CD4-positive, alpha-beta T cell treated with Interleukin-21 for 1 hour (primary cell): Measurements from ENCODE around the gene ZNF77.
A peak's percentile ranks its signal among the peaks of the same experiment; 100 is the strongest.
"Not testable (repeated sequence)": the region's sequence is repeated elsewhere in the genome, so short reads cannot be mapped to it uniquely, and the experiment has no call there.

ENCODE experiments used
- DNase-seq: peaks from one replicate; pipeline ENCODE4 v3.0.0-alpha.2; 2020

The ZNF77 gene

GRCh38 chr19:2969104-2969504, 24.3 kb upstream of the ZNF77 start:
- DNase-seq = no peak

GRCh38 chr19:2967972-2968371, 23.2 kb upstream of the ZNF77 start:
- no peak for DNase-seq

- DNase-seq = no peak
These were observed 20.1 kb upstream of the ZNF77 start for GRCh38 chr19:2964874-2965273.

- DNase-seq = not testable (repeated sequence)
These were observed 18.9 kb upstream of the ZNF77 start for GRCh38 chr19:2963631-2964030.

GRCh38 chr19:2963122-2963521, 18.4 kb upstream of the ZNF77 start:
- no peak for DNase-seq

GRCh38 chr19:2962018-2962670, 17.4 kb upstream of the ZNF77 start:
- peak; percentile 86 for DNase-seq

GRCh38 chr19:2960120-2960519, 15.3 kb upstream of the ZNF77 start:
- DNase-seq = no peak

- no peak for DNase-seq
These were observed 12.4 kb upstream of the ZNF77 start for GRCh38 chr19:2957160-2957559.

- DNase-seq = no peak
These were observed 8.2 kb upstream of the ZNF77 start for GRCh38 chr19:2952953-2953481.

GRCh38 chr19:2950286-2951124, 5.7 kb upstream of the ZNF77 start:
- DNase-seq = peak; percentile 100

- no peak for DNase-seq
These were observed 5.1 kb upstream of the ZNF77 start for GRCh38 chr19:2949939-2950285.

GRCh38 chr19:2945575-2946184, 909 bp upstream of the ZNF77 start:
- DNase-seq = no peak

- no peak for DNase-seq
These were observed 382 bp downstream of the ZNF77 start for GRCh38 chr19:2944403-2944774.

GRCh38 chr19:2942928-2943640, 1.7 kb downstream of the ZNF77 start:
- no peak for DNase-seq

GRCh38 chr19:2935863-2936262, 8.9 kb downstream of the ZNF77 start:
- not testable (repeated sequence) for DNase-seq

GRCh38 chr19:2933490-2933910, 11.3 kb downstream of the ZNF77 start:
- DNase-seq = no peak

GRCh38 chr19:2927032-2927430, 17.7 kb downstream of the ZNF77 start:
- no peak for DNase-seq

- no peak for DNase-seq
These were observed 18.3 kb downstream of the ZNF77 start for GRCh38 chr19:2926341-2927031.

- DNase-seq = no peak
These were observed 21.3 kb downstream of the ZNF77 start for GRCh38 chr19:2923510-2923909.

- no peak for DNase-seq
These were observed 21.8 kb downstream of the ZNF77 start for GRCh38 chr19:2922987-2923386.

GRCh38 chr19:2917275-2918184, 27.2 kb downstream of the ZNF77 start:
- no peak for DNase-seq
